Suppressor macrophage treated with lipopolysaccharide for 1 hour (primary cell): ENCODE data around the gene DEFB118.
"Not testable (repeated sequence)": the region's sequence is repeated elsewhere in the genome, so short reads cannot be mapped to it uniquely, and the experiment has no call there.

Experiments
- DNase-seq, 3 donors: peaks; one replicate each; pipeline ENCODE4 v3.0.0-alpha.2; 2020 to 2022

DEFB118 gene

DNA sequence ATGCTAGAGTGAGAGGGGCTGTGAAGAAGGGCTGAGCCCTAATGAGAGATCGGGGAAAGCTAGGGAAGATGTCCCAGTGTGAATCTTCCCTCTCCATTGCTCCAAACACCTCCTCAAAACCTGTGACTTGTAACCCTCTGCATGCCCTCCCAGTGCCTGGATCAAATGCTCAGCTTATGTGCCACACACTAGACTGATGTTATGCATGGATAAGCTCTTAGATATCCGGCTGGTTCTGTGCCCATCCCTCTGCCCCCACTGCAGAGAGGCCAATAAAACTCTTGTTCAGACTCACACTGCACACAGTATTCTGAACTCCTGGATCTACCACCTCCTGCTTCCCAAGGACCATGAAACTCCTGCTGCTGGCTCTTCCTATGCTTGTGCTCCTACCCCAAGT, at the start of gene DEFB118:
Gene DEFB118 (plus strand): TSS at position 301 of the 400 bp plus-strand sequence. CDS start 50 bp downstream, at position 351.
- DNase-seq = no peak

DNA sequence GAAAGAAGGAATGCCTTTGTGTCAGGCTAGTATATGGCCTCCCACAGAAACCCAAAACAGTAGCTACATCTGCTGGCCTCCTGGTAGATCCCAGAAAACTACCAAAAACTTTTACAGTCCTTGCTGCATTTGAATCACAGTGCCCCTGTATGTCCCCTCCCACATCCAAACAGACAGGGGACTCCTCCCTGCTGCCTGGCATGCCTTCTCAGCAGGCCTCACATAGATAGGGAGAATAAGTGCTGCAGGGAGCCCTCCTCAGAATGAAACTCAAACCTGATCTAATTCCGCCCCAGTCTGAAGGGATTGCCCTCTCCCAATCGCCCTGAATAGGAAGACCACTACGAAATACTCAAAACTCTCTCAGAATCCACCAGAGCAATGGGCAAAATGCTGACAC, 45.9 kb upstream of the DEFB118 start:
- no peak for DNase-seq

DNA sequence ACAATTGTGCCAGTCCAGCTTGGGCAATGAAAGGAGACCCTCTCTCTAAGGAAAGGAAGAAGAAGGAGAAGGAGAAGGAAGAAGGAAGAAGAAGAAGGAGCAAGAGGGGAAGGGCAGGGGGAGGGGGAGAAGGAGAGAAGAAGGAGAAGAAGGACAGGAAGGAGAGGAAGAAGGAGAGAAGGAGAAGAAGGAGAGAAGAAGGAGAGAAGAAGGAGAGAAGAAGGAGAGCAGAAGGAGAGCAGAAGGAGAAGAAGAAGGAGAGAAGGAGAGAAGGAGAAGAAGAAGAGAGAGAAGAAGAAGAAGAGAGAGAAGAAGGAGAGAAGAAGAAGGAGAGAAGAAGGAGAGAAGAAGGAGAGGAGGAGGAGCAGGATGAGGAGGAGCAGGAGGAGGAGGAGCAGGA, 37.5 kb upstream of the DEFB118 start:
- DNase-seq = no peak

GRCh38 chr20:31341470-31341869, 26.9 kb upstream of the DEFB118 start:
- DNase-seq = no peak

GRCh38 chr20:31355981-31356380, 12.4 kb upstream of the DEFB118 start:
- no peak for DNase-seq

DNA sequence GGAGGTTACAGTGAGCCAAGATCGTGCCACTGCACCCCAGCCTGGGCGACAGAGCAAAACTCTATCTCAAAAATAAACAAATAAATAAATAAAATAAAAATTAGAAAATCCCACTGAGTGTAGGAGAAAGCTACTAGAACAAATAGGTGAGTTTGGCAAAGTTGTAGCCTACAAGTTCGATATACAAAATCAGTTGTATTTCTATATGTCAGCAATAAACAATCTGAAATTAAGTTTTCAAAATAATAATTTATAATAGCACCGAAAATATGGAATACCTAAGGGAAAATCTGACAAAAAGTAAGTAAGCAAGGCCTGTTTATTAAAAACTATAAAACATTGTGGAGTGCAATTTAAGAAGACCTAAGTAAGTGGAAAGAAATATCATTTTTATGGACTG, 5.1 kb upstream of the DEFB118 start:
- no peak for DNase-seq

DNA sequence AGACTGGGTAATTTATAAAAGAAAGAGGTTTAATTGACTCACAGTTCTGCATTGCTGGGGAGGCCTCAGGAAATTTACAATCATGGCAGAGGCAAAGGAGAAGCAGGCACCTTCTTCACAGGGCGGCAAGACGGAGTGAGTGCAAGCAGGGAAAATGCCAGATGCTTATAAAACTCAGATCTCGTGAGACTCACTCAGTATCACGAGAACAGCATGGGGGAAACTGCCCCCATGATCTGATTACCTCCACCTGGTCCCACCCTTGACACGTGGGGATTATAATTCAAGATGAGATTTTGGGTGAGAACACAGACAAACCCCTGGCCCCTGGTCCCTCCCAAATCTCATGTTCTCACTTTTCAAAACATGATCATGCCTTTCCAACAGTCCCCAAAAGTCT, 4.1 kb upstream of the DEFB118 start:
- not testable (repeated sequence) for DNase-seq

DNA sequence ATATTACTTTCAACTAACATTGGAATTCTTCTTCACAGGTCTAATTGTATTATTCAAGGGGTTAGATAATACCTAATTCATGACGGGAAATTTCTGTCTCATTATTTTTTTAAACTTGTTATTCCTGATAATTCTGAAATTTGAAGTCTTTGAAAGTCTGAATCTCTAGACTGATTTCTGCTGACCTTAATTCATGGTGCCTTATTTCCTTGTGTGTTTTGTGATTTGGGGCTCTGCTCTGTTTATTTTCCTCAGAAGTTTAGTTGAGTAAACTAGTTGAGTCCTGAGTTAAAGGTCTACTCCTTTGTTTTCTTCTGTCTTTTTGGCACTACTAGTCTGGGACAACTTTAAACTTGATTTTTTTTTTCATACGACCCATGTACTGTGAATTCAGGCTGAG, 5.9 kb downstream of the DEFB118 start:
- DNase-seq = no peak

DNA sequence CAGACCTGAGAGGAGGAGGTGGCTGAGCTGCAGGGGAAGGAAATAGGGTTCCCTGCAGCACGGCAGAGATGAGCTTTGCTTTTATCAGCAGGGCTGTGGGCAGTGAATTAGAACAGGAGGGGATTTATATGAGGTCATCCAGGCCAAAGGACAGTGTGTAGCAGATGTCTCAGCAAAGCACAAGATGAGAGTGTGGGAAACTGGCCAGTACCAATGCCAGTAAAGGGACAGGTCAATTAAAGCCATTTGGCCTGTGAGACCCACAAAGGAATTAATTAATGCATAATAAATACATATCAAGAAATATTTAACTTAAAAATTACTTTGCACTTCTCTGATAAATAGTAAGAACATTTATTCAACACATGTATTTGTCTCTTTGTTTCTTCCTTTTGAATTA, 22.1 kb downstream of the DEFB118 start, which contains the start of gene DEFB119:
Gene DEFB119 (minus strand): TSS at position 101 of the 400 bp plus-strand sequence. CDS start 107 bp downstream, outside the sequence.
- no peak for DNase-seq

DNA sequence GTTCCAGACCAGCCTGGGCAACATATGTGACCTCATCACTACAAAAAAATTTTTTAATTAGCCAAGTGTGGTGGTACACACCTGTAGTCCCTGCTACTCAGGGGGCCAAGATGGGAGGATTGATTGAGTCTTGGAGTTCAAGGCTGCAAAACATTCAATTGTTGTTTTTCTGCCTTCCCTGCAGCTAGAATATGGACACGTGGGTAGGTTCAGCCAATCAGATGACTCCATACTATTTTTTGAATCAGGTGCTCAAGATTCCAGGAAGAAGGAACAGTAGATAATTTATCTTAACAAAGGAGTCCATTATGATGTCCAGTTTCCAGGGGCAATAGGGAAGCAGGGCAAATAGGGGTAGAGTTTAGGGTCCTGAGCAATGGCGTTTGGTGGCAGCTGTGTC, 24.4 kb downstream of the DEFB118 start:
- DNase-seq = no peak

GRCh38 chr20:31394900-31395299, 26.5 kb downstream of the DEFB118 start:
- no peak for DNase-seq

DNA sequence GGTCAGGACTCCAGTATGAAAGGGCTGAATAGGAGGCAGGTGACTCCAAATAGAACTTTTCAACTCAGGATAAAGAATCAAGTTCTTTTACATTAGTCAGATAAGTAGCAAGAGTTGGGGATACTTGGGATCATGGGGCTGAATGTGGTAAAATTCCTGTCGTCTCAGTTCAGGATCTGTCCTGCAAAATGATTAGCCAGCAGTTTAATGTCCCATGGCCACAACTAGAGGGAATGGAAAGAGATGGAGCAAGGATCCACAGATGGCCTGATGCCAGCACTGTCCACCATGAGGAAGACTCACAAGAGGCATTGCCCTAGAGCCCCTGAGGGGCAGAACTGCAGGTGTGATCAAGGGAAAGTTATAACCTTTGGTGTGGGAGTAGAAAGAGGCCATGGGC, 35.5 kb downstream of the DEFB118 start:
- DNase-seq = no peak

GRCh38 chr20:31406115-31406514, 37.7 kb downstream of the DEFB118 start, which contains the start of gene DEFB121:
Gene DEFB121, minus strand, starts transcription at chr20:31406215. Its CDS starts 63 bp downstream, at chr20:31406152.
- no peak for DNase-seq

DNA sequence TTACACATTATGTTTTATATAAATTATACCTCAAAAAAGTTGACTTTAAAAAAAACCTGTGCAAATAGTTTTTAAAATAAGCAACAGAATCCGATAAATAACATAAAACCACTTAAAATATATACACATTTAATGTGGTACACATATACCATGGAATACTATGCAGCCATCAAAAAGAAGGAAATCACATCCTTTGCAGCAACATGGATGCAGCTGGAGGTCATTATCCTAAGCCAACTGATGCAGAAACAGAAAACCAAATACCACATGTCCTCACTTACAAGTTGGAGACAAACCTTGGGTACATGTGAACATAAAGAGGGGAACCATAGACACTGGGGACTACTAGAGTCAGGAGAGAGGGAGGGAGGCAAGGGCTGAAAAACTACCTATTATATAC, 41.6 kb downstream of the DEFB118 start:
- no peak for DNase-seq

DNA sequence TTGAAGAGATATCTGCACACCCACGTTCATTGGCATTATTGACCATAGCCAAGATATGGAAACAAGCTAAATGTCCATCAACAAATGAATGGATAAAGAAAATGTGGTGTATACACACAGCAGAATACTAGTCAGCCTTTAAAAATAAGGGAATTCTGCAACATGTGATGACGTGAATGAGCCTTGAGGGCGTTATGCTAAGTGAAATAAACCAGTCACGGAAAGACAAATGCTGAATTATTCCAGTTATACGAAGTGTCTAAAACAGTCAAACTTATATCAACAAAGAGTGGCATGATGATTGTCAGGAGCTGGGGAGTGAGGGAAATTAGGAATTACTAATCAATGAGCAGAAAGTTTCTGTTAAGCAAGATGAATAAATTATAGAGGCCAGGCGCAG, 46.0 kb downstream of the DEFB118 start:
- DNase-seq = no peak

GRCh38 chr20:31415653-31416052, 47.3 kb downstream of the DEFB118 start:
- DNase-seq = no peak

- no peak for DNase-seq
These were observed 49.9 kb downstream of the DEFB118 start for GRCh38 chr20:31418307-31418706.
